Subcutaneous abdominal adipose tissue (tissue), 5 donors: ENCODE measurements around the gene AMBP.

Source experiments
- H3K27ac ChIP-seq: one replicate; pipeline ENCODE4 v1.7.0; 2013; ENCODE audit warnings: low read depth, mild to moderate bottlenecking, inconsistent platforms, low read length, moderate library complexity
- H3K27me3 ChIP-seq, 5 donors: one replicate each; pipeline ENCODE4 v1.7.0; 2013; ENCODE audit warnings: low read length in 5 of 5, inconsistent platforms in 1 of 5; ENCODE audit not compliant: control insufficient read depth in 5 of 5, insufficient read depth in 4 of 5
- H3K36me3 ChIP-seq, 5 donors: one replicate each; pipeline ENCODE4 v1.7.0; 2013; ENCODE audit warnings: low read length in 5 of 5; ENCODE audit not compliant: control insufficient read depth in 5 of 5, insufficient read depth in 5 of 5
- H3K4me1 ChIP-seq, 5 donors: one replicate each; pipeline ENCODE4 v1.7.0; 2013; ENCODE audit warnings: low read length in 5 of 5, mild to moderate bottlenecking in 3 of 5, moderate library complexity in 1 of 5; ENCODE audit not compliant: control insufficient read depth in 5 of 5, insufficient read depth in 5 of 5
- H3K4me3 ChIP-seq, 5 donors: one replicate each; pipeline ENCODE4 v1.7.0; 2013; ENCODE audit warnings: low read length in 5 of 5, low read depth in 1 of 5
- H3K9ac ChIP-seq, 5 donors: one replicate each; pipeline ENCODE4 v1.7.0; 2013; ENCODE audit warnings: low read length in 5 of 5, mild to moderate bottlenecking in 4 of 5, moderate library complexity in 3 of 5
- H3K9me3 ChIP-seq, 5 donors: one replicate each; pipeline ENCODE4 v1.7.0; 2013; ENCODE audit warnings: low read length in 5 of 5; ENCODE audit not compliant: control insufficient read depth in 5 of 5
- donor health status: healthy.
- donor health status: healthy.
- donor health status: healthy.
- donor health status: healthy.
- donor health status: healthy.

The AMBP gene

GRCh38 chr9:114061292-114061691 lies 16.8 kb downstream of the AMBP start:
- Histone ChIP-seq H3K27ac (no peak overlapping the region), H3K4me3 (no peak overlapping the region), H3K4me1 (peaks cover 2 to 16% (median 13%) of the 10 kb centered on the region in 5 donors), H3K27me3 (peaks cover 0 to 11% (median 10%) of the 10 kb centered on the region in 5 donors), H3K36me3 (peaks cover 0 to 8% (median 0%) of the 10 kb centered on the region in 5 donors), H3K9me3 (peaks cover 0 to 5% (median 0%) of the 10 kb centered on the region in 5 donors), H3K9ac (no peak overlapping the region)

DNA sequence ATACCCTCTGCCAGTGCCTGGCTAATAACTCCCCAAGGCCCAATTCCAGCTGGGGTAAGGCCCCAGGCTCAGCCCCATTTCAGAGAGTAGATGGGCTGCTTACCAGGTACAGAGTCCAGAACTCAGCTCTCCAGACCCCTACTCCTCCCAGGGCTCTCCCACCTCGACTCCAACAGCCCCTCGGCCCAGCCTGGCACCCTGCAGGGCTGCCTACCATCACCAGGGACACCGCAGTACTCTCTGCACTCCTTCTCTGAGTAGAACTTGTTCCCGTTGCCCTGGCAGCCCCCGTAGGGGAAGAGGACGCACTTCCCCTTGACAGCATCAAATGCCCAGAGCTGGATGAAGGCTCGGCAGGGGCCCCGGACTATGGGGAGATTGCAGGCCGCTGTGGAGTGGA lies 17.4 kb downstream of the AMBP start:
- Histone ChIP-seq H3K9ac (no peak overlapping the region), H3K4me3 (no peak overlapping the region), H3K36me3 (peaks cover 0 to 8% (median 0%) of the 10 kb centered on the region in 5 donors), H3K9me3 (peaks cover 0 to 5% (median 0%) of the 10 kb centered on the region in 5 donors), H3K27ac (no peak overlapping the region), H3K4me1 (peaks cover 2 to 16% (median 13%) of the 10 kb centered on the region in 5 donors), H3K27me3 (peaks cover 0 to 10% (median 9%) of the 10 kb centered on the region in 5 donors)

DNA sequence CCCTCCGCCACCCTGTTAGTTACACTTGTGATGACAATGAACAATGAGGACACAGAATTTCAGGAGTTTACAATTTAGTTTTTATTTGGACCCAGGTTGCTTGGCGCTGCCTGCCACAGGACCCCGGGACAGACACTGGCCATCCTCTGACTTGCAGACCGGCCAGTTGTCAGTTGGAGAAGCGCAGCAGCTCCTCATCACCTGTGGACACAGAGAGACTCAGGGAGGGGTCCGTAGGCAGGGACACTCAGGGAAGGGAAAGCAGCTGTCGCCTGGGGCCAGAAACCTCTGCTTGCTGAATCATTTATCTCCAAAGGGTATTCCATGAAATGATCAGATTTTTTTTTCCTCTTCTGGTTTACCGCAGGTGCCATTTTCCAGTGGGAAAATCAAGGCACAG lies 18.0 kb downstream of the AMBP start:
- peaks cover 0 to 8% (median 0%) of the 10 kb centered on the region in 5 donors for H3K36me3 ChIP-seq
- no peak overlapping the region for H3K27ac ChIP-seq
- no peak overlapping the region for H3K4me3 ChIP-seq
- peaks cover 2 to 16% (median 13%) of the 10 kb centered on the region in 5 donors for H3K4me1 ChIP-seq
- H3K9me3 ChIP-seq, result peaks cover 0 to 5% (median 0%) of the 10 kb centered on the region in 5 donors
- peak overlapping the region in 1 of 5 donors; percentile 16 for H3K9ac ChIP-seq
- H3K27me3 ChIP-seq, result peaks cover 0 to 10% (median 9%) of the 10 kb centered on the region in 5 donors

GRCh38 chr9:114059047-114059803 lies 18.9 kb downstream of the AMBP start:
- Histone ChIP-seq H3K36me3 (peaks cover 0 to 8% (median under 1%) of the 10 kb centered on the region in 5 donors), H3K27me3 (peaks cover 0 to 10% (median 7%) of the 10 kb centered on the region in 5 donors), H3K9ac (peak overlapping the region in 1 of 5 donors; percentile 16), H3K9me3 (peaks cover 0 to 5% (median 0%) of the 10 kb centered on the region in 5 donors), H3K27ac (no peak overlapping the region), H3K4me3 (no peak overlapping the region), H3K4me1 (peaks cover 2 to 16% (median 13%) of the 10 kb centered on the region in 5 donors)

DNA sequence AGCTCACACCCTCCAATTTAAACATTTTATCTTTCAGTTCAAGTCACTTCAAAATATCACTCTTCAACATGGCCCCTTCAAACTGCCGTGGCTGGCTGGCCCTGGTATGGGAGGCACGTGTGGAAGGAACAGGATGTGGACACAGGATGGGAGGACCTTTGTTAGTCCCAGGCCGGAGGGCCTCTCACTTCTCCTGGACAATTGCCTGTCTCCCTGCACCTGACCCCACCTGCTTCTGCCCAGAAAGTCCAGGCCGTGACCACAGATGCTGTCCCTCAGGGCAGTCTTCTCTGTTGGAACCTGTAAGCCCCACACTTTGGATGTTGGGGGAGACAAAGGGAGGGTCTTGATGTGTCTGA lies 19.4 kb downstream of the AMBP start:
- H3K4me3 ChIP-seq, result no peak overlapping the region
- peaks cover 2 to 16% (median 13%) of the 10 kb centered on the region in 5 donors for H3K4me1 ChIP-seq
- no peak overlapping the region for H3K27ac ChIP-seq
- H3K36me3 ChIP-seq, result peaks cover 0 to 11% (median 3%) of the 10 kb centered on the region in 5 donors
- H3K9me3 ChIP-seq, result peaks cover 0 to 1% (median 0%) of the 10 kb centered on the region in 5 donors
- no peak overlapping the region for H3K9ac ChIP-seq
- peaks cover 0 to 10% (median 7%) of the 10 kb centered on the region in 5 donors for H3K27me3 ChIP-seq

DNA sequence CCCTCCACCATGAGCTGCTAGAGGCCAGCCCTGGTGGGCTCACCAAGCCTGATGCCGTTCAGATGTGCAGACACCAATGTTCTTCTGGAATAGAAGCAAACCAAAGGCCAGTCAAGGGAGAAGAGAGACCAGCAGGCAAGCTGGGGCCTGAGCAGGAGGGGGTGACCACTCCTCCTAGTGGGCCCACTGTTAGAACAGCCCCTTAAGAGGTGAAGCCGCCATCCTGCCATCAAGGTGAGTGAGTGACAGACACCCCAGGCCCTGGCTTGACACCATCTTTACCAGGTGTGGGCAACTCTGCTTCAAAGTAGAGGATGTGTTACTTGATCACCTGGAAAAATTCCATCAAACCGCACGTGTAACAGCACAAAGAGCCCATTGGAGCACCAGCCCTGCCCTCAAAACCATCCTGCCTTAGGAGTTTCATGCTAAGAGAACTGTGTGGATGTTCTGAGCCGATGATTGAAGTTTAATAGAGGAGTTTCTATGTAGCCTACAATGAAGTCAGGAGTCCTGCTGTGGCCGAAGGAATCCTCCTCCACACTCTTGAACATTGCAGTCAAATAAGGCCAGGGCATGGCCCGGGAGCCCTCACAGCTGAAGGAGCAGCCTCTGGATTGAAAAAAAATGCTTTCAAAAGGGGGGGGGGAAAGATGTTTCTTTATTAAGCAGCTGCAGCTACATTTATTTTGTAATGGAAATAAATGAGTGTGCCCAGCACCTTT lies 20.8 kb downstream of the AMBP start:
- H3K27me3 ChIP-seq, result peaks cover 0 to 6% (median 3%) of the 10 kb centered on the region in 5 donors

DNA sequence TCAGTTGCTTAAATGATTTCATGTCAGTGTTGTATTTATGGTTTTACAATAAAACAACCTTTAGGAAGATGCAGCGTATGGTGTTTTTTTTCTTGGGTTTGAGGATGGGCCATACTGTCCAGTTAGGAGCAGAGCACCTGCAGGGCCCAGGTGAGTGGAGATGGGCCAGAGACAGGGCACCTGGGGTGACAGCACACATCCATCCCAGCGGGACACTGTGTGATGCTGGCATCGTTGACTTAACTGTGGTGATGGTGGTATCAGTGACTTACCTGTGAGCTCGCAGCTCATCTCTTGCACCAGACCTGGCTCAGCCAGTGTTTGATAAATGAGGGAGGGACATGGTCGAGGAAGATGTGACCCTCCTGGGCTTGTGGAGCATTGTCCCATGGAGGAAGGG lies 21.6 kb downstream of the AMBP start:
- H3K27me3 ChIP-seq, result no peaks in the 10 kb centered on the region
- no peak overlapping the region for H3K27ac ChIP-seq
- peaks cover 0 to 32% (median 13%) of the 10 kb centered on the region in 5 donors for H3K36me3 ChIP-seq
- H3K9me3 ChIP-seq, result no peaks in the 10 kb centered on the region
- H3K4me3 ChIP-seq, result no peak overlapping the region
- peaks cover 2 to 16% (median 13%) of the 10 kb centered on the region in 5 donors for H3K4me1 ChIP-seq
- no peak overlapping the region for H3K9ac ChIP-seq

More for the DNA sequence above, 20.8 kb downstream of the AMBP start:
- Histone ChIP-seq H3K27ac (no peak overlapping the region), H3K36me3 (peaks cover 0 to 24% (median 5%) of the 10 kb centered on the region in 5 donors), H3K4me1 (peaks cover 2 to 16% (median 13%) of the 10 kb centered on the region in 5 donors), H3K4me3 (no peak overlapping the region), H3K9ac (no peak overlapping the region), H3K9me3 (no peaks in the 10 kb centered on the region)

DNA sequence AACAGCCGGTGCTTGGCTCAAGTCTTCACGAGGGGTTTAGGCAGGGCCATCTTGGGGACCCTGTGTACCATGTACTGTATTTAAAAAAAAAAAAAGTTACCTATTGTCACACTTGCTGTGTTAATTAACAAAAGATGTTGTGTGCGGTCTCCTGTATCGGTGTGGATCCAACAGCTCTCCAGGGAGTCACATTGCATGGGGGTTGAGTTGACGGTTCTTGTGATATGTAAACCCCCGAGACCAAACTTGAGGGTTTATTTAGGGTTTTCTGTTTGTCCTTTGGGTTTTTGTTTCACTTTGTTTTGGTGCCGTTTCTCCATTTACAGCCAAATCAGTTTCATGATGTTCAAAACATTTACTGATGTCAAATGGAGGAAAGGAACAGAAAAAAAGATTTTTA lies 22.2 kb downstream of the AMBP start:
- H3K4me1 ChIP-seq, result peaks cover 2 to 16% (median 13%) of the 10 kb centered on the region in 5 donors
- no peak overlapping the region for H3K27ac ChIP-seq
- no peak overlapping the region for H3K9ac ChIP-seq
- no peaks in the 10 kb centered on the region for H3K9me3 ChIP-seq
- H3K27me3 ChIP-seq, result no peaks in the 10 kb centered on the region
- H3K4me3 ChIP-seq, result no peak overlapping the region
- peaks cover 0 to 37% (median 19%) of the 10 kb centered on the region in 5 donors for H3K36me3 ChIP-seq

- no peak overlapping the region for H3K9ac ChIP-seq
- H3K36me3 ChIP-seq, result peaks cover 0 to 46% (median 27%) of the 10 kb centered on the region in 5 donors
- H3K4me1 ChIP-seq, result peaks cover 2 to 13% (median 11%) of the 10 kb centered on the region in 5 donors
- no peak overlapping the region for H3K27ac ChIP-seq
- no peak overlapping the region for H3K4me3 ChIP-seq
- no peaks in the 10 kb centered on the region for H3K9me3 ChIP-seq
- H3K27me3 ChIP-seq, result no peaks in the 10 kb centered on the region
These were observed 23.0 kb downstream of the AMBP start for GRCh38 chr9:114055061-114055460.
